HG03196 (cell line): ENCODE data around the gene TMEM178B.

Experiments used
- ATAC-seq: cut with Tn5 transposase; IDR thresholded peaks from one replicate; pipeline ENCODE4 v1.9.1; 2021; ENCODE audit not compliant: unreplicated experiment

Gene TMEM178B

DNA sequence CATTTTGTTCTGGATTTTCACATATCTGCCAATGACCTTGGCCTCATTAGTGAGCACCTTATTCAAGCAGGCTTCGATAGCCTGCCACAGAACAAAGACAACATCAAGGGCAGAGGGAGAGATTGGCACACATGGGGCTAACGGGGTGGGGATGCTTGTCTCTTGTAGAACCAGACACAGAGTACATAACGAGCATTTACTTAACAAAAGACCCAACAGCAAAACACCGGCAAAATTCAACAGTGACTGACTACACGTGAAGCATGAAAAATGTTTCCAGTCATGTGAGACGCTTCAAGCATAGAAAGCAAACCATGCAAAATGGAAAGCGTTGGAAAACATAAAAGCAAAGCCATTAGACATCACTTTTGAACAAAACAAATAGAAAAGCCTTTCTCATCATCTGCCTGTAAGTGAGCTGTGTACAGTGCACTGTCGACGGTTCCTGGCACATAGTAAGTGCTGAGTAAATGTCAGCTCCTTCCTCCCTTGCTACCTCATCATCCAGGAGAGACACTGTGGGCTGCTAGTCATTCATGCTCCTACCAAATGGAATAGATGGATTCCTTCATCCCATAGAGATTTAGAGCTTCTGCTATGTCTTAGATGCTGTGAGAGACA is 342.9 kb downstream of the TMEM178B start:
- no peak for ATAC-seq

DNA sequence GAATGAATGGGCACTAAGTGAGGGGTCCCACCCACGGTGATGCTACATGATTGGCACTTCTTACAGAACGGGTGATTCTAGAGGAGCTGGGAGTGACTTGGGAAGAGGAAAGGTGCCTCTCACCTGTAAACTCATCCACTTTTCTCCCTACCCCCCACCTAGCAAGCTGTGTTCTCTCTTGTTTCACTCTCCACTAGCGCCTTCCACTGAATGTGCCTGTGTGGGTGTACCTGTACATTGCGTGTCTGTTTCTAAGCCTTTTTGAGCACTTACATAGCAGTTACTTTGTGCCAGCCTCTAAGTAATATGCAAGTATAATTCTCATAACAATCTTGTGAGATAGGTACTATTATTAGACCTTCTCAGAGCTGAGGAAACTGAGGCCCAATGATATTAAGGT is 343.6 kb downstream of the TMEM178B start:
- ATAC-seq: no peak

GRCh38 chr7:141418066-141418465 is 344.2 kb downstream of the TMEM178B start:
- no peak for ATAC-seq

DNA sequence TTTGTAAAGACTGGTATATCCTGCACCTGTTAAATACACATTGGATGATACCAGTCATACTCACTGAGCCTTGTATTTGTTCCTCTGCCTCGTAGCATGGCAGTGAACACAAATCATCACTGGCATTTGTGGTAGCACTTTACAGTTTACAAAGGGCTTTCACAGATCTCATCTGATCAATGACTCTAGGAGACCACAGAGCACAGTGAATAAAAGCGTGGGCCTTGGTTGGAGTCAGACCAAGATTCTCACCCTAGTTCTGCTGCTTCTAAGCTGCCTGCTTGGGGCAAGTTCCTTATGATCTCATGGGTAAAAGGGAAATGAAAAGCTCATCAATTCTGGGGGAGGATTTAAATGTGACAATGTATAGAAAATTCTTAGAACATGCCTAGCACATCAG is 347.4 kb downstream of the TMEM178B start:
- no peak for ATAC-seq

- ATAC-seq: no peak
These were observed 353.3 kb downstream of the TMEM178B start for GRCh38 chr7:141427134-141427533.

DNA sequence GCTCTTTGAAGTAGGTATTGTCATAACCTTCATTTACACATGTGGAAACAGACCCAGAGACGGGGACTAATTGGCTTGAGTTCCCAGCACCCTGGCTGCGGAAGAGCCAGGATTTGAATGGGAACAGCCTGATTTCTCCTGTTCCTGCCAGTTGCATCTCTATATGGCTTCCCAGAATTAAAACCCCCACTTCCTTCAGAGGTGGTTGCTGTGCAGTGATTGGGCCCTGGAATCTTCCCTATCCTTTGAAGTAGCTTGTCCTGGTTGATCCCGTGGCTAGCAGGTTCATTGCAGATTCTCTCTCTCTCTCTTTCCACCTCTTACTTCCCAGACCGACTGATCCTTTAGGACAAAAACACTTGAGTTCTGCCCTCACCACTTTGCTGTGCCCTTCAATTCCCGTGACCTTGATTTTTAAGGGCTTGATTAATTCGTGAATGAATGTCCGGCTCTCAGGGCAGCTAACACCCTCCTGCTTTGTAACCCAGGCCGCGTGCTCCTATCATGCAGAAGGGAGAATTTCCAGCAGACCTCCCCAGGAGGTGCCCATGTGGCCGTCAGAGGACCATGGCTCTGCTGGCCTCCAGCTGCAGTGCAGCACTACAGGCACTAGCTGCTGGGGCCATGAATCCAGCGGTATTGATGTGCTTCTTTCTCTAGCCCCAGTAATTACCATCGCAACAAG is 356.7 kb downstream of the TMEM178B start:
- no peak for ATAC-seq

GRCh38 chr7:141431140-141431479 is 357.2 kb downstream of the TMEM178B start:
- ATAC-seq: no peak

GRCh38 chr7:141431711-141432110 is 357.8 kb downstream of the TMEM178B start:
- ATAC-seq: no peak

DNA sequence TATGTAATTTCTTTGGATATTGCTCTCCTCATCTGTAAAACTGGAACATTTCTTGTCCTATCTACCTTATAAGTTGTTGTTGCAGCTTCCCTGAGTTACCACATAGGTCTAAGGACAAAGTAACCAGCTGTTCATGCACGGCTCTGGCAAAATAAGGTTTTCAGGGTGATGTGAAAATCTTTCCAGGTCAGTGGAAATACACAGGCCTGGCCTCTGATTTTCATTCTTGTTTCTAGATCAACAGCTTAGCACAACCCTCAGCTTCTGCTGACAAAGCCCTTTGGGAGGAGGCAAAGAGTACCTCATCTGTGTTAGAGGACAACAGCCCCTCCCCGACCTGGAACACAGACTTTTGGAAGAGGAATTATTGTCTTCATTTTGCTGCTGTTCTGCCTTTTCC is 359.8 kb downstream of the TMEM178B start:
- ATAC-seq: no peak

GRCh38 chr7:141436139-141436538 is 362.3 kb downstream of the TMEM178B start:
- no peak for ATAC-seq

DNA sequence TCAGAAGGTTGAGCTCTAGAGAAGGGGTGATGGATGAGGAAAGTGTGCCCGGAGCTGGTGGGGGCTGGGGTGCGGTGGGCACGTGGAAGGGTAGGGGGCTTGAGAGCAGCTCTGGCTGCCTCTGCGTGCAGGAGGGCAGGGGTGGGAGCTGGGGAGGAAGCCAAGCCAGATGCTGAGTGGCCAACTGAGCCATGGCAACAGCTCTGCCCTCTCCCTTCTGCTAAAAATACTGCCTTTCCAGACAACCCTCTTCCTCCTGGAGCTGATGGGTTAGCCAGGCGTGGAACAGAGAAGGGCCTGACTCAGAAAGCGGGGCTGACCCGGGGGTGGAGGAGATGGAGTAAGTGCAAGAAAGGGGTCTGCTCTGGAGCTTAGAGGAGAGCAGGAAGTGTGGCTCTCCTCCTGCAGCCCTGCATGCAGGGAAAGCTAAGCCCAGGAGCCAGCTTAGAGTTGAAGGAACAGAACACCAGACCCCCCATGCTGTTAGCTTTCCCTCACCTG is 362.8 kb downstream of the TMEM178B start:
- no peak for ATAC-seq

DNA sequence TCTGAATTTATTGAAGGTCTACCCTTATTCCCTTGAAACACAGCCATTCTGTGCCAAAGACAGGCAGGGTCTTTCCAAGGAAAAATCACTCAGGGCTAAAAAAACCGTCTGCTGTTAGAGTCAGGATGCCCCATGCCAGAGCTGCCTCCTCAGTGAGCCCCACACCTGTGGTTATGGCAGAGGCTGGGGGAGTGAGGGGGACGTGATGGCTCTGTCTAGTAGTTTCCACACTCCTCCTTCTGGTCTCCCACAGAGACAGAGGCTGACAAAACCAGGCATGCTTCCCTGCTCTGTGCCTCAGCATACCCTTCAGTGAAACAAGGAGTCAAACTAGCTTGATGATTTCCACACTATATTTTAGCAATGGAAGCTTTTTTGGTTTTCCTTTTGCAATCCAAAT is 365.3 kb downstream of the TMEM178B start:
- ATAC-seq: no peak

DNA sequence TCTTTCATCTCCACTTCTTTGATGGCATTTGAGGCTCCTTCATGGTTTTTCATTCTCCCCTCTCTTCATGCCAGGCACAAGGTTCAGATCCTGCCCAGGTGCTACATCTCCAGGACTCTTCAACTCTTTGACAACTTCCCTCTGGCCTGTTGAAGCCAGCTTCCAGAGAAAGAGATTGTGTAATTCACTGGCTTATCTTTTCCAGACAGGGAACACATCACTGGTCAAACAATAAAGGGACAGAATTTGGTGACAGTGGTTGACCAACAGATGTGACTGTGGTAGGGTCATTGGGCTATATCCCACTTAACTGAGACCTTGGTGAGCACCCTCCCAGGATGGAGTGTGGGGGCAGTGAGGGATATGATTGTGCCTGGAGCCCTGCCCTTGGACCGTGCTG is 365.9 kb downstream of the TMEM178B start:
- ATAC-seq: no peak

DNA sequence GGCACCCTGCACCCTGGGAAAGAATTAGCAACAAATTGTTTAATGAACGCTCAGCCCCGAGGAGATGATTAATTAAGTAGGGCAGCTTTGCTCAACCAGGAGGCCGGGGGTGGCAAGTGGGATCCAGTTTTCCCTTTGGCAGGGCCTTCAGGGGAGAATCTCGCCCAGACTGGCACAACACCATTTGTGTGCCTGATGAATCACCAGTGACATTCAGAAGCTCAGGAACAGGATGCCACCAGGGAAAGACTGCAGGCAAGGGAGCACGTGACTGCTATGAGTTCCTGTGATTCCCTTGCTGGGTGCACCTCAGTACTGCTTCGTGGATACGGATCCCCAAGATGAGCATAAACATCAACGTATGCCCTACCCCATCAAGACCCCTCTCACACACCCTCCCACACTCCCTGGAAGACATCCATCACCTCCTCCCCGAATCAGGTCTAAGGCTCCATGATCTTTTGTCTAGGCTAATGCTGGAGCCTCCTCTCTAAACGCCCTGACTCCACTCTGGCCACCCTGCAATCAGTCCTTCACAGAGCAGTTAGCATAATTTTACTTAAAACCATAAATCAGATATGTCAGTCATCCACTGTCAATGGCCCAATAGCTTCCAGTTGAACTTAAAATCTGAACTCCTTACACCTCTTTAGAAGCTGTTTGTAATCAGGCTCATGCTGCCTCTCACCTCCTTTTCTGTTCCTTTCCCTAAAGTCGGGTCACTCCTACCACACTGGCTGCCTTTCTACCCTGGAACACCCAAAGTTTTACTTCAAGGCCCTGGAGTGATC is 368.2 kb downstream of the TMEM178B start:
- no peak for ATAC-seq

- ATAC-seq: no peak
These were observed 368.9 kb downstream of the TMEM178B start for GRCh38 chr7:141442781-141443180.

DNA sequence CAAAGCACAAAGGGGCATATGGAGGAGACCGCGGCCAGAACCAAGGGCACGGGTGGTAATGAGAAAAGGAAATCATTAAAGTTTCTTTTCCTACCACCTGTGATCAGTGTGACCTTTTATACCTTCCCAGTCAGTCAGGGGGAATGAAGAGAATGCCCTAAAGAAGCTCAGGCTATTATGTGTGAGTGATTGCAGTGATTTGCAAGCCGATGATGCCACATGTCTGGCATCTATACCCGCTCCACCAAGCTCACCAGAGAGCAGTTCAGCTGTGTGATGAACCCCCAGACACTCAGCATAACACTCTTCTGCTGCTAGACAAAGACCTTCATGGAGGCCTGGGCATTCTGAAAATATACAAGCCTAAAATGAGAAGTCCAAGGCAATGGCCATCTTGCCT is 371.1 kb downstream of the TMEM178B start:
- ATAC-seq: no peak

GRCh38 chr7:141451232-141451631 is 377.4 kb downstream of the TMEM178B start:
- ATAC-seq: no peak

GRCh38 chr7:141452911-141453310 is 379.0 kb downstream of the TMEM178B start:
- ATAC-seq: no peak

DNA sequence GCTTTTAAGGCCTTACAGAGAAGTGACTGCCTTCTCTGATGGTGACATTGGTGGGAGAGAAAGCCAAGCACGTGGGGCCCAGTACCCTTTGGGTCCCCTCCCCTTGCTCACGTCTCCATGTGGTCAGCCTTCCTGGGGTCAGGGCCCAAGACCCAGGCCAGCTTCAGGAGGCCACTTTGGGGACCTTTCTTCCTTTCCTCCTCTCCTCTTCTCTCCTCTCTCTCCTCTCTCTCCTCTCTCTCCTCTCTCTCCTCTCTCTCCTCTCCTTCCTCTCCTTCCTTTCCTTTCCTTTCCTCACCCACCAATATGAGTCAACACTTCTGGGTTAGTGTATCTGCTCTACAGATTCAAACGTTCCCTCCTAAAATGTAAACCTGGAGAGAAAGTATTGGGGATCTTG is 380.5 kb downstream of the TMEM178B start:
- no peak for ATAC-seq

DNA sequence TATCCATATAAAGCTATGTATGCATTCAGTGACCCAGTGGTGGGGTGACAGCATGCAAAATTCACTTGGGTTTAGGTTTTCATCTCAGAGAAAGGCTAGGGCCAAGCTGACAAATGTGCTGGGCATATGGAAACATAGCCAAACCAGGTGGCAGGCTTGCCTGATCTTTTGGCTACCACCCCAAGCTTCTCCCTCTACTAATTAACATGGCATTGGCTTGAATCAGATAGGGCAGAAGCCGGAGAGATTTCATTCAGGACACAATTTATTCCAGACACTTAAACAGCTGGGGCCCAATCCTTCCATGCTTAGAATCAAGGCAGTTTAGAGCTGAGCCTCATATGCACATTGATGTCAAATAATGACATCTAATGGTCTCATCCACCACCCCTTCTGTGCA is 381.9 kb downstream of the TMEM178B start:
- no peak for ATAC-seq

DNA sequence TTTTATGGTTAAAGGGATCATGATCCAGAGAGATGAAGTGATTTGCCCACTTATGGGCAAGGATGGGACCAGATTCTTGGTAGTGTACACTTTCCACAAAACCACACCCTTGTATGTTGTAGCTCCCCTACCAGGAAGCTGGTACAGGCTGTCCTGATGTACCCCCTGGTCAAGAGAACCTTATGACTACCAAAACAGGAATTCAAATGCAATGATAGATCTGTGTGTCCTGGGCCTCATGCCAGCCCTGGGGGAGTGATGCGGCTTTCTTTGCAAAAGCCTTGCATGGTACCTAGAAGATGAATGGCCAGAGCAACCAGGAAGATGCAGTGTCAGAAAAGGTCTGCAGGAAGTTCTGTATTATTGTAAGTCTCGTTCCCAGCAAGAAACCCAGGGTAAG is 382.4 kb downstream of the TMEM178B start:
- no peak for ATAC-seq

- no peak for ATAC-seq
These were observed 382.8 kb downstream of the TMEM178B start for GRCh38 chr7:141456711-141457110.
